ENCODE data around the gene CCDC13. TPM values are rescaled to one million over a fixed set of nuclear protein-coding genes. Genes with fewer than 3 reads are reported as not detected.

The CCDC13 gene
- total and polyA plus RNA-seq, 2 experiments from 2014 or later = 0.27 to 0.45 TPM

GRCh38 chr3:42796332-42796885 lies 23.4 kb upstream of the CCDC13 start:
- Histone ChIP-seq H3K9me2 (ENCODE audit: insufficient read depth) (no peaks in the 10 kb centered on the region), H3K36me3 (ENCODE audit: insufficient read depth) (peaks cover 8% of the 10 kb centered on the region), H3K4me3 (peak overlapping the region; percentile 4; the same call in 1 of the 2 replicates), H2AFZ (no peak overlapping the region), H3F3A (replicated peaks; ENCODE audit: low read depth) (no peaks in the 10 kb centered on the region; the same call in 1 of the 2 replicates), H3K4me1 (ENCODE audit: insufficient read depth) (peaks cover 25% of the 10 kb centered on the region), H3K27me3 (ENCODE audit: insufficient read depth) (no peaks in the 10 kb centered on the region), H3K79me2 (replicated peaks; ENCODE audit: insufficient read depth) (peaks cover 58% of the 10 kb centered on the region), H3K4me2 (peak overlapping the region; percentile 60; the same call in 1 of the 2 replicates), H3K27ac (ENCODE audit: low read depth) (peak overlapping the region; percentile 3; the same call in 1 of the 2 replicates), H4K20me1 (replicated peaks; ENCODE audit: insufficient read depth) (peaks cover 3% of the 10 kb centered on the region)
- Mint-ChIP-seq H3K36me3 (ENCODE audit: low read depth) (peaks cover 41% of the 10 kb centered on the region), H3K27ac (peak overlapping the region; percentile 59), H3K4me1 (peaks cover 31% of the 10 kb centered on the region), H3K27me3 (ENCODE audit: insufficient read depth, low read depth, poor library complexity) (no peaks in the 10 kb centered on the region), H3K9me3 (no peaks in the 10 kb centered on the region), H3K4me3 (peak overlapping the region; percentile 12; the same call in 1 of the 3 replicates)
- TF ChIP-seq CTCF (conservative IDR thresholded peaks at IDR 0.05; ENCODE audit: low read depth in 2 of 2) (no peak), EZH2phosphoT487 (IDR thresholded peaks at IDR 0.05; ENCODE audit: unreplicated experiment) (no peak), EZH2 (IDR thresholded peaks at IDR 0.05; ENCODE audit: low read depth, unreplicated experiment) (no peak), POLR2AphosphoS5 (IDR thresholded peaks at IDR 0.05; ENCODE audit: low read depth) (no peak), NANOG (IDR thresholded peaks at IDR 0.05; ENCODE audit: borderline replicate concordance) (no peak), STAT1 (IDR thresholded peaks at IDR 0.05; ENCODE audit: unreplicated experiment) (no peak), ETS1 (IDR thresholded peaks at IDR 0.05) (no peak), CREB1 (CRISPR knock-in tag; IDR thresholded peaks at IDR 0.05; ENCODE audit: low read depth) (no peak), ZNF462 (CRISPR knock-in tag; IDR thresholded peaks at IDR 0.05) (no peak), JUNB (IDR thresholded peaks at IDR 0.05; ENCODE audit: unreplicated experiment) (no peak)
- DNase-seq (ENCODE audit: low spot score) = peak; percentile 46
- peak; percentile 84 for ATAC-seq
